ENCODE measurements around the gene PHC3. TPM values are rescaled to one million over a fixed set of nuclear protein-coding genes. Genes with fewer than 3 reads are reported as not detected.

PHC3 gene
- total RNA-seq, 1 donor from 2014 or later, result 52.0 TPM

DNA sequence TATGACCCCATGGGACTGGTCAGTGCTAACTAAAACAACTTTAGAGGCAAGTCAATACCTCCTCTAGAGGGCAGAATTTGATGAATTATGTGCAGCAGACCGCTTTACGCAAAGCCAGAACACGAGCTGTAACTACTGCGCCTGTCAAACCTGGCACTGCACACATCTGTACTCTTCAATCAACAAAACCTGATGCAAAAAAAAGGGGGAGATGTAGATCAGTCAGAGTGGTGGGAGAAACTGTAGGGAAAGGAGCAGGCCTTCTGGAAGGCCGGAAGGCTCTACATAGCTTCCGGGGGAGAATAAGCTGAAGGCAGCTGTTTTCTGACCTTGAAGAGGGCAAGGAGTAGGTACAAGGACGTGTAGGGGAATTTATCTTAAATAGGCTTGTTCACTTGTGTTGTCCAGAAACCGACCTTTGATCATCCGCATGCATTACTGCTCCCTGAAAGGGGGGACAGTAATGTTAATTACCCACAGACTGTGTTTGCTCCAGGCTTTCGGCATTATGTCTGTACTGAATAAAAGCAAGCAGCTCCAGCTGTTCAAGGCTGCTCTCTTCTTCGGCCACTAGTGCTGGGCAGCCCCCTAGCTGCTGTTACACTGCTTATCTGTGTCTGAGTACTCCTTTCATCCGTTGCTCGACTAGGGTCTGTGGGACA lies 102.8 kb downstream of the PHC3 start:
- DNase-seq (ENCODE audit: low spot score), result no peak
- Mint-ChIP-seq H3K36me3 (ENCODE audit: low read depth) (peaks cover 20% of the 10 kb centered on the region), H3K4me3 (ENCODE audit: low read depth) (no peak overlapping the region), H3K27ac (no peak overlapping the region), H3K9me3 (no peaks in the 10 kb centered on the region), H3K4me1 (ENCODE audit: low read depth) (peaks cover 13% of the 10 kb centered on the region), H3K27me3 (ENCODE audit: low read depth) (no peaks in the 10 kb centered on the region)
- intact Hi-C loops (cut with micrococcal nuclease), result no loop called here

- H3K9me3 Mint-ChIP-seq, result peaks cover 9% of the 10 kb centered on the region
- intact Hi-C loops (cut with micrococcal nuclease), result loop anchor here (2.0 kb wide), 1 partner anchor 21 kb away; no protein-coding TSS in a partner anchor
- H3K4me1 Mint-ChIP-seq (ENCODE audit: low read depth), result peaks cover 13% of the 10 kb centered on the region
- H3K4me3 Mint-ChIP-seq (ENCODE audit: low read depth), result no peak overlapping the region
- no peaks in the 10 kb centered on the region for H3K27me3 Mint-ChIP-seq (ENCODE audit: low read depth)
- H3K27ac Mint-ChIP-seq, result no peak overlapping the region
- H3K36me3 Mint-ChIP-seq (ENCODE audit: low read depth), result peaks cover 24% of the 10 kb centered on the region
- no peak for DNase-seq (ENCODE audit: low spot score)
Observed at GRCh38 chr3:170077361-170077760, 104.2 kb downstream of the PHC3 start.

GRCh38 chr3:170076715-170077238 lies 104.8 kb downstream of the PHC3 start:
- H3K4me1 Mint-ChIP-seq (ENCODE audit: low read depth), result peaks cover 13% of the 10 kb centered on the region
- intact Hi-C loops (cut with micrococcal nuclease), result loop anchor here (2.0 kb wide), 1 partner anchor 20 kb away; no protein-coding TSS in a partner anchor
- H3K27ac Mint-ChIP-seq, result no peak overlapping the region

GRCh38 chr3:170075441-170076091 lies 106.0 kb downstream of the PHC3 start:
- DNase-seq (ENCODE audit: low spot score), result no peak
- Mint-ChIP-seq H3K27me3 (ENCODE audit: low read depth) (no peaks in the 10 kb centered on the region), H3K27ac (no peak overlapping the region), H3K9me3 (peaks cover 12% of the 10 kb centered on the region), H3K36me3 (ENCODE audit: low read depth) (peaks cover 21% of the 10 kb centered on the region), H3K4me1 (ENCODE audit: low read depth) (peaks cover 13% of the 10 kb centered on the region), H3K4me3 (ENCODE audit: low read depth) (no peak overlapping the region)
- intact Hi-C loops (cut with micrococcal nuclease), result loop anchor here (2.0 kb wide), 1 partner anchor 19 kb away; no protein-coding TSS in a partner anchor

More at GRCh38 chr3:170076715-170077238, 104.8 kb downstream of the PHC3 start:
- H3K36me3 Mint-ChIP-seq (ENCODE audit: low read depth), result peaks cover 26% of the 10 kb centered on the region
- H3K9me3 Mint-ChIP-seq, result peaks cover 12% of the 10 kb centered on the region
- H3K4me3 Mint-ChIP-seq (ENCODE audit: low read depth), result no peak overlapping the region
- H3K27me3 Mint-ChIP-seq (ENCODE audit: low read depth), result no peaks in the 10 kb centered on the region
- DNase-seq (ENCODE audit: low spot score), result no peak

GRCh38 chr3:170064108-170064507 lies 117.4 kb downstream of the PHC3 start:
- no peak overlapping the region for H3K27ac Mint-ChIP-seq
- H3K36me3 Mint-ChIP-seq (ENCODE audit: low read depth), result peaks cover 3% of the 10 kb centered on the region
- H3K27me3 Mint-ChIP-seq (ENCODE audit: low read depth), result no peaks in the 10 kb centered on the region
- no peak for DNase-seq (ENCODE audit: low spot score)
- H3K9me3 Mint-ChIP-seq, result no peaks in the 10 kb centered on the region
- intact Hi-C loops (cut with micrococcal nuclease), result no loop called here
- peaks cover 3% of the 10 kb centered on the region for H3K4me1 Mint-ChIP-seq (ENCODE audit: low read depth)
- H3K4me3 Mint-ChIP-seq (ENCODE audit: low read depth), result no peak overlapping the region

DNA sequence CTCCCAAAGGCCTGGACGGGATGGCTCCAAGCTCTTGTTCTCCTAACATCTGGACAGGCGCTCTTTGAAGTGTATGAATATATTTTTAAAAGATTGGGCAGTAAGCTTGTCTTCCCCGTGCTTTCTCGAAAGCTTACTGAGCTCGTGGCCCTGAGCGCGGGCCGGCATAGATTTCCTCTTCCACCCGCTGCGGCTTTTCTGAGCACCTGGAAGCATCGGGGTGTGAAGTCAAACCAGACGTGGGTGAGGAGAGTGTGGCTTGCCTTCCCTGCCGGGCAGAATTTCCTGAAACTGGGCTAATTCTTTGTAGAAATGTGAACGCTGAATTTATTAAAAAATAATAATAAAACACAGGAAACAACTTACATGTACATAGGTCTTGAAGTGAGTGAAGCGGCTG lies 117.8 kb downstream of the PHC3 start:
- Mint-ChIP-seq H3K9me3 (no peaks in the 10 kb centered on the region), H3K4me1 (ENCODE audit: low read depth) (peaks cover 5% of the 10 kb centered on the region), H3K4me3 (ENCODE audit: low read depth) (no peak overlapping the region), H3K27me3 (ENCODE audit: low read depth) (no peaks in the 10 kb centered on the region), H3K36me3 (ENCODE audit: low read depth) (peaks cover 3% of the 10 kb centered on the region), H3K27ac (no peak overlapping the region)
- intact Hi-C loops (cut with micrococcal nuclease), result no loop called here
- no peak for DNase-seq (ENCODE audit: low spot score)

DNA sequence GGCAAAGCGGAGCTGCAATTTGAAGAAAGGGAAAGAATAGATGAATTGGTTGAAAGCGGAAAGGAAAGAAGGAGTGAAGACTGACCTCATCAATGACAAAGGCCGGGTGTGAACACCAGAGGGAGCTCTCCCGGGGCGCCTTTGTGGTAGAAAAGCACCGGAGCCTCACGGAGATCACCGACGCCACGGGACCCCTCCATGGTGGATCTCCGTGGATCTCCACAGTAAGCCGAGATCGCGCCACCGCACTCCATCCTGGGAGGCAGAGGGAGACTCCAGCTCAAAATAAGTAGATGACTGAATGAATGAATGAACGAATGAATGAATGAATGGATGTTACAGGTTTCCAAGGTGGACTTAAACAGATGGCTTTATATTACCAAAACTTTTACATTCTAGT lies 118.8 kb downstream of the PHC3 start:
- Mint-ChIP-seq H3K27ac (no peak overlapping the region), H3K27me3 (ENCODE audit: low read depth) (no peaks in the 10 kb centered on the region), H3K9me3 (no peaks in the 10 kb centered on the region), H3K4me3 (ENCODE audit: low read depth) (no peak overlapping the region), H3K4me1 (ENCODE audit: low read depth) (peaks cover 14% of the 10 kb centered on the region), H3K36me3 (ENCODE audit: low read depth) (peaks cover 3% of the 10 kb centered on the region)
- intact Hi-C loops (cut with micrococcal nuclease), result no loop called here
- DNase-seq (ENCODE audit: low spot score), result no peak

DNA sequence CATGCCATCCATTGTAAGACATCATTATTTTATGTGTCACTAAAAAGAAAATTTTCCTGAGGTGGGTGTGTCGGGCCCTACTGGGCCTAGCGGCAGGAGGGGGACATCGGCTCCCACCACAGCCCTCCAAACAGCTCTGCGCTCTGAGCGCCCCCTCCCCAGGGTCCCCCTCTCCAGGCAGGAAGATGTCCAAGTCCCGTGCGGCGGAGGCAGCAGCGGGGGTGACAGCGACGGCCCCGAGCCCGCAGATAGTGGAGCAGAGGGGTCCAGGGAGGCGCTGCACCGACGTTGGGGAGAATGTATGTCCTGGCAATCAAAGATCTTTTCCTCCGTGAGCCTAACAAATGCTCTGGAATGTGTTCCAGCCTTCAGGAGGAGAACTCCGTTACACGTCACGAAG lies 119.5 kb downstream of the PHC3 start:
- no peak for DNase-seq (ENCODE audit: low spot score)
- intact Hi-C loops (cut with micrococcal nuclease), result no loop called here
- no peak overlapping the region for H3K4me3 Mint-ChIP-seq (ENCODE audit: low read depth)
- peaks cover 3% of the 10 kb centered on the region for H3K36me3 Mint-ChIP-seq (ENCODE audit: low read depth)
- no peak overlapping the region for H3K27ac Mint-ChIP-seq
- no peaks in the 10 kb centered on the region for H3K9me3 Mint-ChIP-seq
- H3K4me1 Mint-ChIP-seq (ENCODE audit: low read depth), result peaks cover 21% of the 10 kb centered on the region
- H3K27me3 Mint-ChIP-seq (ENCODE audit: low read depth), result no peaks in the 10 kb centered on the region

DNA sequence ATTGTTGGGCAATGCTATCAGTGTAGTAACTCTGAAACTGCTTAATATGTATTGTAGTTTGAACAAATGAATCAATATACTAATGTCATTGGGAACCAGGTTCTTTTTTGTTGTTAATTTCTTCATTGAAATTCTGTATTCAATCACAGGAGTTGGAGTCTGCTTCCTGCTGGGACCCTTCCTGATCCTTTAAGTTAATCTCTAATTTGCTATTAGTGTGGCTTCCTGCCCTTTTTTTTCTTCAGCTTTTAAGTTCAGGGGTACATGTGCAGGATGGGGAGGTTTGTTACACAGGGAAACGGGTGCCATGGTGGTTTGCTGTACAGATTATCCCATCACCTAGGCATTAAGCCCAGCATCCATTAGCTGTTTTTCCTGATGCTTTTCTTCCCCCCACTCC lies 122.1 kb downstream of the PHC3 start:
- H3K27me3 Mint-ChIP-seq (ENCODE audit: low read depth), result no peaks in the 10 kb centered on the region
- no peak for DNase-seq (ENCODE audit: low spot score)
- peaks cover 41% of the 10 kb centered on the region for H3K4me1 Mint-ChIP-seq (ENCODE audit: low read depth)
- intact Hi-C loops (cut with micrococcal nuclease), result loop anchor here (5.0 kb wide), 1 partner anchor 198 kb away; no protein-coding TSS in a partner anchor
- H3K27ac Mint-ChIP-seq, result no peak overlapping the region
- H3K36me3 Mint-ChIP-seq (ENCODE audit: low read depth), result peaks cover 3% of the 10 kb centered on the region
- H3K9me3 Mint-ChIP-seq, result no peaks in the 10 kb centered on the region
- no peak overlapping the region for H3K4me3 Mint-ChIP-seq (ENCODE audit: low read depth)

DNA sequence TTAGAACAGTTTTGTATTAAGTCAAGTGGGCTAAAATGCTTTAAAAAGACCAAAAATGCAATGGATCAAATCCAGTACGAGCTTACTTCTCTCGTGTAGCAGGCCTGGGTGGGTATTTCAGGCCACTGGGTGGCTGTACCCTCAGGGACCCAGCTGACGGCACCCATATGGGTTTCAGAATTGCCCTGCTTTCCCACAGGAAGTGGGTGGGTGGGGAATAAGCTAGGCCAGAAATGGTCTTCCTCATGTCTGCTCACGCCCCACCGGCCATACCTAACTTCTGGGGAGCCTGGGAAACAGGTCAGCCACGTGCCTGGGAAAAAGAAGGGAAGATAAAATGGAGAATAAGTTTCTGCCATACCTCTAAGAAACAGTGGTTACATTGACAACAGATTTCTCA lies 123.4 kb downstream of the PHC3 start:
- peak overlapping the region; percentile 81 for H3K27ac Mint-ChIP-seq
- no peak for DNase-seq (ENCODE audit: low spot score)
- H3K4me1 Mint-ChIP-seq (ENCODE audit: low read depth), result peaks cover 46% of the 10 kb centered on the region
- H3K4me3 Mint-ChIP-seq (ENCODE audit: low read depth), result peak overlapping the region; percentile 61
- H3K36me3 Mint-ChIP-seq (ENCODE audit: low read depth), result peaks cover 3% of the 10 kb centered on the region
- no peaks in the 10 kb centered on the region for H3K9me3 Mint-ChIP-seq
- intact Hi-C loops (cut with micrococcal nuclease), result loop anchor here (5.0 kb wide), 1 partner anchor 199 kb away; no protein-coding TSS in a partner anchor
- no peaks in the 10 kb centered on the region for H3K27me3 Mint-ChIP-seq (ENCODE audit: low read depth)

GRCh38 chr3:170057550-170057949 lies 124.0 kb downstream of the PHC3 start:
- Mint-ChIP-seq H3K9me3 (no peaks in the 10 kb centered on the region), H3K27me3 (ENCODE audit: low read depth) (no peaks in the 10 kb centered on the region), H3K36me3 (ENCODE audit: low read depth) (peaks cover 3% of the 10 kb centered on the region), H3K4me3 (ENCODE audit: low read depth) (peak overlapping the region; percentile 61), H3K4me1 (ENCODE audit: low read depth) (peaks cover 46% of the 10 kb centered on the region), H3K27ac (peak overlapping the region; percentile 81)
- intact Hi-C loops (cut with micrococcal nuclease), result loop anchor here (2.0 to 5.0 kb wide), 4 partner anchors 19 to 200 kb away; no protein-coding TSS in a partner anchor
- DNase-seq (ENCODE audit: low spot score), result no peak

DNA sequence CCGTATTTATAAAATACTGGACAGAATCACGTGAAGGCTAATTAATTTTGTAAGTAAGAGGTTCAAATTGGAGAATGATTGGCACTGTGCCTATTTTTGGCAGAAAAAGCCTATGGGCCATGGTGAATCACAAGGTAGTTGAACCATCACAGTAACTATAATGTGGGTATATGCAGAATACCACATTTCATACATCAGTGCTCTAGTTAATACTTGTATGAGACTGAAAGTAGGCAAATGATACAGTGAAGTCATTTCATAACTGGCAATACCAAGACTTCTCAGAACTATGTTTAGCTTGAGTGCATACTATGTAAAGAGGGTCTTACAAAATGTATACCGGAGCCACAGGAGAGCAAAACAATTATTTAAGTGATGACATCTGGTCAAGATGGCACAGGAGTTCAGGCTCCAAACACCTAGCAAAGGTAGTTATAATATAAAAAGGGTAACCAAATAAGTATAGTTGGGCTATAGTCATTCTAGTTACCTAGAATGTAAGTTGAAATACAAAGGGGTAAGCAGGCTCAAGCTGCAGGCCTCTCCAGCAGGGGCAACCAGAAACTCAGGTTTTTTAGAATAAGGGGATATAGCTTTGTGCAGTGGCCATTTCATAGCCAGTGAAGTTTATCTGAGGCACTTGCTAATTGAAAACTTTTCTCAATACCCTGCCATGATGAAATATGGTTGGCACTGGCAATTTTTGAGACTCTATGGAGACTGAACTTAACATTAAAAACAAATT lies 124.7 kb downstream of the PHC3 start:
- H3K4me1 Mint-ChIP-seq (ENCODE audit: low read depth), result peaks cover 46% of the 10 kb centered on the region
- H3K4me3 Mint-ChIP-seq (ENCODE audit: low read depth), result peak overlapping the region; percentile 39
- peak overlapping the region; percentile 81 for H3K27ac Mint-ChIP-seq
- intact Hi-C loops (cut with micrococcal nuclease), result loop anchor here (2.0 to 5.0 kb wide), 4 partner anchors 20 to 200 kb away; no protein-coding TSS in a partner anchor
- no peaks in the 10 kb centered on the region for H3K9me3 Mint-ChIP-seq
- H3K27me3 Mint-ChIP-seq (ENCODE audit: low read depth), result no peaks in the 10 kb centered on the region
- no peak for DNase-seq (ENCODE audit: low spot score)
- peaks cover 3% of the 10 kb centered on the region for H3K36me3 Mint-ChIP-seq (ENCODE audit: low read depth)

All from activated T-helper 2 cell treated with anti-CD3 and anti-CD28 coated beads, Interferon-gamma antibody, Interleukin-2, Interleukin-4, amounts not matched to agents 10 μg/mL and 5 μg/mL and 100 μg/mL, durations not matched to agents 14 hours and 24 hours and 36 hours (primary cell).